Ramos (cell line): ENCODE results near the gene OBSL1.

Experiments used
- in situ Hi-C: fragments of 300-500 bp; cut with MboI; formaldehyde crosslinking; loops from one replicate; pipeline ENCODE4 v1.14.3; 2022; ENCODE audit warnings: low sequenced_read_pairs; ENCODE audit not compliant: unreplicated experiment

Gene OBSL1

DNA sequence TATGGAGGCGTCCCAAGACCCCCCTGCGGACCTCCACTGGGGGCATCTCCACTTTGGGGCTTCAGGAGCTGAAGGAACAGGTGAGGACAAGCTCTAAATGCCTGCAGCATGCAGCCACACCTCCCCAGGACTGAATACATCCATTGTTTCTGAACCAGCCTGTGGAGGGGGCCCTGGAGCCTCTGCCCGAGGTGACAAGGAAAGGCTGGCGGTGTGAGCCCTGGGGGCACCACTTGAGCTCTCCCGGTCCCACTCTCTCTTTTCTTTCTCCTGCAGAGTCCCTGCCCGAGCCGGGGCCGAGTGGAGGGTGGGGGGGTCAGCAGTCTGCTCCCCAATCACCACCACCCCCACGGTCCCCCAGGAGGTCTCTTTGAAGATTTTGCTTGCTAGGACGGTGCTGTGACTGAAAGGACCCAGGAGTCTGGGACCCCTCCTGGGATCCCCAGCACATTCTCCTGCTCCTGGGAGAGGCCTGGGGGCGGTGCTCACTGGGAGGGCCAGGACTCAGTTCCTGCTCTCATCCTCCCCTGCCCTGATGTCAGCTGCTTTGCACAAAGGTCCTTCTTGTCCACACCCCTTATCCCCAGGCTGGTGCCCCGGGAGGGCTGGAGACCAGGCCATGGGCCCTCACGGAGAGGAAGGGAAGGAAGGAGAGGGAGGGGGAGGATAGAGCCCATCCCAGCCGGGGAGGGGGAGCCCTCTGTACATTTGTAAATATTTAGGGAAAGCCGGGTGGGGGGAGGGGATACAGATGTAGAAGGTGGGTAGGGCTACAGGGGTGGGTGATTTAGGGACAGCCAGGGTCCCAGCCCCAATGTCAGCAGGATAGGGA is 33.5 kb downstream of the OBSL1 start:
- in situ Hi-C loops: loop anchor here (10.0 kb wide), 1 partner anchor 133 kb away; no protein-coding TSS in a partner anchor

DNA sequence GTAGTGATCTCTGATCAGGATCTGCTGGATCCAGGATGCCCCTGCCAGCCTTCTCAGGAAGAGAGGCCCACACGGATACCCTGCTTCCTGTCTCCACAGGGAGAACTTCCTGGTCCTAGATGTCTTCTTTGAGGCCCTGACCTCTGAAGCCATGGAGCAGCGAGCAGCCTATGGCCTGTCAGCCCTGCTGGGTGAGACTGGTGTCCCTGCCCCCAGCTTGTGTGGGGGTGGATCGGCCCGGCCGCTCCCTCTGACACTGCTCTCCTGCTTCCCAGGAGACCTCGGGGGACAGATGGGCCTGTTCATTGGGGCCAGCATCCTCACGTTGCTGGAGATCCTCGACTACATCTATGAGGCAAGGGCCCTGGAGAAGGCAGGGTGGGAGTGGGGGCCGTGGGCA is 34.4 kb downstream of the OBSL1 start:
- in situ Hi-C loops: loop anchor here (10.0 kb wide), 1 partner anchor 132 kb away; no protein-coding TSS in a partner anchor

DNA sequence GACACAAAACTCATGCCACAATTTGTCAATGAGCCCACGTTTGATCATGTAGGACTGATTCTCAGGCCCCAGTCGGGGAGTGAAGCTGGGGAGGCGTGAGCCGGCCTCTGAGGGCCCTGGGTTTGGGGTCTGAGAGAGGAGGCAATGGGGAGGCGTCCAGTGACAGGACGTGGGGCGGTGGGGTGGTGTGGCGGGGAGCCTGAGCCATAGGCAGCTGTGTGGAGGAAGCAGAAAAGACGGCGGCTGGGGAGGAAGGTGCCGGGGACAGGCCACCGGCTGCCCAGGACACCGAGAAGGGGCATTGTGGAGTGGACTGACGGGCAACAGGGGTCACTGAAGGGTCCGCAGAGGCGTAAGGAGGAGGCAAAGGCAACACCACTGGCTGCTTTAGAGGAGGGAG is 34.9 kb downstream of the OBSL1 start:
- in situ Hi-C loops: loop anchor here (10.0 kb wide), 1 partner anchor 132 kb away; no protein-coding TSS in a partner anchor

DNA sequence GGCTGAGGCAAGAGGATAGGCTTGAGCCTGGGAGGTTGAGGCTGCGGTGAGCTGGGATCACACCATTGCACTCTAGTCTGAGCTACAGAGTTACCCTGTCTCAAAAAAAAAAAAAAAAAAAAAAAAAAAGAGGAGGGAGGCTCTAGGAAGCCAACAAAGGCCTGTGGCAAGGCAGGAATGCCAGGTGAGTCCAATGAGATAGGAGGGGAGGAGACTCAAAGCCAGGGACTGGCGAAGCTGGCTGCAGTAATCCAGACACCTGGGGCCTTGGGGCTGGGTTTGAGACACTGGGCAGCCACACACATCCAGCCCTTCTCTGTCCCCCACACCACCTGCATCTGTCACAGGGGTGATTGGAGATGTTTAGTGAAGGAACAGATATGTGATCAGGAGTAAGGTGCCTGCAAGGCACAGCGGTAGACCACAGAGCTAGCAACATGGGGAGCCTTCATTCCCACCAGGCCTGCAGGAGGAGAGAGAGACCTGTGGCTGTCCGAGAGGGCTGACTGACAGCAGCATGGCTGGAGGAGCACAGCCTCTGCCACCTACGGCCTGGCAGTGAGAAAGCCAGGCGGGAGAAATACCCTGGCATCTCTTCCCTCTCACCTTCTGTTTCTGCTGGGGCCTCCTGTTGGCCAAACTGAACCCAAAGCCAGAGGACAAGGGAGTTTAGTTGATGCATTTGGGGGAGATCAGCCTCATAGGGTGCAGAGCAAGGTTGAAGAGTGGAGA is 37.2 kb downstream of the OBSL1 start:
- in situ Hi-C loops: loop anchor here (5.0 to 10.0 kb wide), 2 partner anchors 108 to 129 kb away; no protein-coding TSS in a partner anchor

DNA sequence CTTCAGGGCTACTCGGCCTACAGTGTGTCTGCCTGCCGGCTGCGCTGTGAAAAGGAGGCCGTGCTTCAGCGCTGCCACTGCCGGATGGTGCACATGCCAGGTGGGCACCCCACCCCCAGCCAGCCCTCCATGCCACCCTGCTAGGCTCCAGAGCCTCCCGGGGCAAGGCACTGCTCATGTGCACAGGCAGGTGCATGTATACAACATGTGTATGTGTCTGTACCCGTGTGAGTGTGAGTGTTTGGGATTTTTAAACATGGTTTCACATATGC is 39.0 kb downstream of the OBSL1 start:
- in situ Hi-C loops: loop anchor here (5.0 to 10.0 kb wide), 2 partner anchors 110 to 128 kb away; no protein-coding TSS in a partner anchor

DNA sequence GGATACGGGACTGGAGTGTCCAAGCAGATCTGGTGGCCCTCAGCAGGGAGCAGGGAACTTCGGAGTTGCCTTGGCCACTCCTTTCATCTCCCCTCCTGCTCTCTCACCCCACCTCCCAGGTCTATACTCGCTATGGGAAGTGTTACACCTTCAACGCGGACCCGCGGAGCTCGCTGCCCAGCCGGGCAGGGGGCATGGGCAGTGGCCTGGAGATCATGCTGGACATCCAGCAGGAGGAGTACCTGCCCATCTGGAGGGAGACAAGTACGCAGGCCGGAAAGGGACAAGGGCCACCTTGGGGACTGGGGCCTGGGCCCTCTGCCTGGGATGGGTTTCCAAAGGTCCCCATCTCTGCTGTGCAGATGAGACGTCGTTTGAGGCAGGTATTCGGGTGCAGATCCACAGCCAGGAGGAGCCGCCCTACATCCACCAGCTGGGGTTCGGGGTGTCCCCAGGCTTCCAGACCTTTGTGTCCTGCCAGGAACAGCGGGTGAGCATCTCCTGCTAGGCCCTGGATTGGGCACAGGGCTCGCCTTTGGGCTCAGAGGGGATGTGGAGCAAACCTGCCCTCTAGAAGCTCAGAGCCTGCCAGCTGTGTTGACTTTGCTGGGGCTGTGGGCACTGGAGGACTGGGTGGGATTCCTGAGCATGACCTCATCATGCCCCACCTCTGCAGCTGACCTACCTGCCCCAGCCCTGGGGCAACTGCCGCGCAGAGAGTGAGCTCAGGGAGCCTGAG is 39.5 kb downstream of the OBSL1 start:
- in situ Hi-C loops: loop anchor here (5.0 to 10.0 kb wide), 2 partner anchors 110 to 127 kb away; no protein-coding TSS in a partner anchor

DNA sequence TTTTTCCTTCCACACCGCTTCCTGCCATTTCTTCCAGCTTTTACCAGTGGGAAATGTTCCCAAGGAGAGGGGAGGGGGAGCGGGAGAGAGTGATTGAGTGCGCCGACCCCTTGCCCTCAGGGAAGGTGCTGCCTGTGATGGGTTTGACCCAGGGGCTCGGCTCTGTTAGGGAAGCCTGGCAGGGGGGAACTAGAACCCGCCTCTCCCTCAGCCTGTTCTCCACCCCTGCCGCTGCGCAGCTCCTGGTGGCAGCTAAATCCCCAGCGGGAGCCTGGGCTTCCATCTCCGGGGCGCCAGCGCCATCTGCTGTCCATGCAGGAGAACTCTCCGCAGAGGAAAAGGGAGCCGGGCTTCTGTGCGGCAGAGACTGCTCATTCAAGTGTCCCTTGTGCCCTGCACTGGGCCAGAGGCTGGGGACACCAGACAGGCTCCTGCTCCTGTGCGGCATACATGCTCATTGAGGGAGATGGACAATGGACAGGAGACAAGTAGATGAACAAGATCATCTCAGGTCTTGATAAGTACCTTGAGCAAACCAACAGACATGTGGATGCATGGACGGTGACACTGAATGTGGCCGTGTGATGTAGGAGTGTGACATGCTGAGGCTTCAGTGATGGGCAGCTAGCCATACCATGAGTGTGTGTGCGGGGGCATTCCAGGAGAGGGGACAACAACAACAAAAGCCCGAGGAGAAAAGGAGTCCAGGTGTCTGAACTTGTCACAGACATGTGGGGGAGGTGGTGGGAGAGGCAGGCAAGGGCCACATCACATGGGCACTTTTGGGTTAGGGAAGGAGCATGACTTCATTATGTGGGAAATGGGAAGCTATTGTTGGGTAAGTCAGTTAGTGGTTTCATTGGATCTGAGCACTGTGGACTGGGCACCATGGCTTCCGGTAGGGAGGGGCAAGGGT is 41.0 kb downstream of the OBSL1 start:
- in situ Hi-C loops: loop anchor here (5.0 to 10.0 kb wide), 2 partner anchors 112 to 126 kb away; no protein-coding TSS in a partner anchor

DNA sequence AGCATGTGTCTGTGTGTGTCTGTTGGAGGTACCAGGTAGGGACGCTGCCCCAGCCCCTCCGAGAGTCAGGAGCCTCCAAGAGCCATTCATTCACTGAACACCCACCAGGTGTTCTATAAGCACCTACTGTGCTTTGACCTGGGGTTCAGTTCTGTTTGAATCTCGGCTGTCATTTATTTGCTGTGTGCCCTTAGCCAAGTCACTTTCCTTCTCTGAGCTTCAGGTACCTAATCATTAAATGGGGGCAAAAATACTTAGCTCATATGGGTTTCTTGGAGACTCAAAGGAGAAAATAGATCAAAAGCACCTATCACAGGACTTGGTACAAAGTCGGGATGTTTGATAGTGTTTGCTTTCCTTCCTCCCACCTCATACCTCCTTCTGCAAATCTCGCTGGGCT is 43.9 kb downstream of the OBSL1 start:
- in situ Hi-C loops: no loop called here

DNA sequence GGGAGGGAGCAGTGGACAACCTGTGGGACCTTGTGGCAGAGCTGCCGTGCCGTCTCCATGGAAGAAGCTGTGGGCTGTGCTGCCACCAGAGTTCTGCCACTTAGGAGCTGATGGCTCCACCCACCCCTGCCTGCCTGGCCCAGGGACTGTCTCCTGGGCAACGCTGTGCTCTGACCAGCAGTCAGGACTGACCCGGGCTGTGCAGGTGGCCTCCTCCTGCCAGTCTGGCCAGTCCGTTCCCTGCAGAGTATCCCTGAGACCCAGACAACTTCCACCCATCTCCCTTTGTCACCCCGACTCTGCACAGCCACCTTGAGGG is 44.3 kb downstream of the OBSL1 start:
- in situ Hi-C loops: no loop called here

DNA sequence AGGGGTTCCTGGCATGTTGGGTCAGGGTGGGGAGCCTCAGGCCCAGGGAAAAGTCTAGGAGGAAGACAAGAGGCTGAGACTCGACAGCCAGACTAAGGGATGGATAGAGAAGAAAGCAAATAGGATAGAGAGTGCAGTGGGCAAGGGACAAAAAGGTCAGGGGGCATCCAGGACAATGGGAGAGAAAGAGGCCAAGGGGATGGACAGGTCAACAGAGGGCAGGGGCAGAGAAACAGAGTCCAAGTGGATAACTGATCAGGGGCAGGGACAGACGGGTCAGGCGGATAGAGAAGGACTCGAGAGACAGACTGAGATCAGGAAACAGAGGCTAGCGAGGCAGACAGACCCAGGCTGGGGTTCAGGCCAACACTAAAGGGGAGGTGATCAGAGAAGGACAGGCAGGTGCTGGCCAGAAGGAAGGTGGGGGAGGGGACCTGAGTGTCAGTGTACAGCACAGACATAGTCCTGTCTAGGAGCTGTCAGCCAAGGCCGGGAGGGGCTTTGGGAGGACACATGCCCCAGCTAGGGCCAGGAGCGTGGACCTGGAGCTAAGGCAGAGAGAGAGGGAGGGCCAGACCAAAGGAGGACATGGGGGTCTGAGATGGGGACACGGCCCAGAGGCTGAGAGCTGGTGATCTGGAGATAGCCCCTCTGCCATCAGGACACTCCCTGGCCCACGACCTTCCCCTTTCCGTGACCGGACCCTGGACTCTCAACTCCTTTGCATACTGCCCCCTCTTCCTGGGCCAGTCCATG is 44.8 kb downstream of the OBSL1 start:
- in situ Hi-C loops: no loop called here

DNA sequence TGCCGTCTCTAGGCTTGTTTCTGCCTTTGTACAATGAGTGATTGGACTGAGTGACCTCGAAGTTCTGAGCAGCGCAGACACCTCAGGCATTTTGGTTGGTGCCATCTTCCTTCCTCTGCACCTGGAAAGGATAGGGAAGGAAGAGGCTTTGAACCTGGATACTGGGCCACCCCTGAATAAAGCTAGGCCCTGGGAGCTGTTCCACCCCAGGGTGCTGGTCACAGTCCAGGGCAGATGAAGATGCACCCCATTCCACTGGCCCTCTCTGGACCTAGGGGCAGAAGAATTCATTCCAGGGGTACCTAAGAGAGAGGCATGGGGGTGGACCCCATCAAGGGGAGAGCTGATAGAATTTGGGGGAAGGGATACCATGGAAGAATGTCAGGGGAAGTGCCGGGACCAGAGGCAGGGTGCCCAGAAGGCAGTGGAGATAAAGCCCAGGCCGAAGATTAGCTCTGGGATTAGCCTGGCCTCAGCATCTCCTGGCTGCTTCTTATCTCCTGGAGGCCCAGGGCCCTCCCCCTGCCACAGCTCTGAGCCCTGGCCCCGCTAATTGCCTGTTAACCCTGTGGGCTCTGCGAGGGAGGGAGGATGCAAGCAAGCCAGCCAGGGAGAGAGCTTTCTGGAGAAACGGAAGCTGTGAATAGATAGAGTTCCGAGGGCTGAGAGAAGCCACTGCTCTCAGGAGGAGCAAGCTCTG is 45.7 kb downstream of the OBSL1 start:
- in situ Hi-C loops: no loop called here

DNA sequence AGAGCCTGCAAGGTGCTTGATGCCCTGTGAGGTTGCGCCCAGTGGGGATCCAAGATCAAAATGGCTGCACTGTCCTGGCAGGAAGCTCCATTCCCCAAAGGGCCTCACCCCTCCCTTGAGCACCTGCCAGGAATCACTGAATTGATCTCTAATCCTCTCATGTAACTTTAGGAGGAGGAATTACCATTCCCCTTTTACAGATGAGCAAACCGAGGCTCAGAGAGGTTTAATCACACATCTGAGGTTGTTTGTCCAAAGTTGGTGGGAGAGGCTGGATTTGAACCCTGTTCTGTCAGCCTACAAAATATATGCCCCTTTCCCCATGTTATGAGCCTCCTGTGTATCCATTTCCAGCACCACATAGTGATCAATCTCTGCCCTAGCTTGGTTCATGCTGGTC is 46.5 kb downstream of the OBSL1 start:
- in situ Hi-C loops: no loop called here

DNA sequence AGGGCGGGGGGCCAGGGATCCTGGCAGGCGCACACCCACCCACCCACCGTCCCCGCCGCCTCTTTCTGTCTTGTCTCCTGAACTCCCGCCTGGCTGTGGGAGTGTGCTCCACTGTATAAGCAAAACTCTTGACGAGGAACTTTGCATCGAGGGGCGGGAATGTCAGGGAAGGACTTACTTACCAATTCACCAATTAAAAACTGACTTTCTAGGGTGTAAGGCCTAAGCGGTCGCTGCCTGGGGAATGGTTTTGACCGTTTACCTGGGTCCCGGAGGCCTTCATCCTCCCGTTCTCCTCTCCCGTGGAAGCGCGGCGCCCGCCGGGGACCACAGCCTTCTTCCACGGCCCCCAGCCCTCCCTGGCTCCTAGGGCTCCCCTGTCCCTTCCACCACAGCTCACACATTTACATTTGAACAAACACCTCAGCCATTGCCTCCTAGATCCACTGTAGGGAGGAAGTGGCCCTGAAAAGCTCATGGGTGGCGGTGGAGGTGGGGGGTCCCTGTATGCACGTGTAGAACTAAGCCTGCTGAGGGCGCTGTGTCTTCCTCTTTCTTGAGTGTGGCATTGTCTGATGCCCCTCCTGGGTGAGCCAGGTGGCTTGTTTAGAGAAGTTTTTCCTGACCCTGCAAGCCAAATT is 48.2 kb downstream of the OBSL1 start:
- in situ Hi-C loops: no loop called here

DNA sequence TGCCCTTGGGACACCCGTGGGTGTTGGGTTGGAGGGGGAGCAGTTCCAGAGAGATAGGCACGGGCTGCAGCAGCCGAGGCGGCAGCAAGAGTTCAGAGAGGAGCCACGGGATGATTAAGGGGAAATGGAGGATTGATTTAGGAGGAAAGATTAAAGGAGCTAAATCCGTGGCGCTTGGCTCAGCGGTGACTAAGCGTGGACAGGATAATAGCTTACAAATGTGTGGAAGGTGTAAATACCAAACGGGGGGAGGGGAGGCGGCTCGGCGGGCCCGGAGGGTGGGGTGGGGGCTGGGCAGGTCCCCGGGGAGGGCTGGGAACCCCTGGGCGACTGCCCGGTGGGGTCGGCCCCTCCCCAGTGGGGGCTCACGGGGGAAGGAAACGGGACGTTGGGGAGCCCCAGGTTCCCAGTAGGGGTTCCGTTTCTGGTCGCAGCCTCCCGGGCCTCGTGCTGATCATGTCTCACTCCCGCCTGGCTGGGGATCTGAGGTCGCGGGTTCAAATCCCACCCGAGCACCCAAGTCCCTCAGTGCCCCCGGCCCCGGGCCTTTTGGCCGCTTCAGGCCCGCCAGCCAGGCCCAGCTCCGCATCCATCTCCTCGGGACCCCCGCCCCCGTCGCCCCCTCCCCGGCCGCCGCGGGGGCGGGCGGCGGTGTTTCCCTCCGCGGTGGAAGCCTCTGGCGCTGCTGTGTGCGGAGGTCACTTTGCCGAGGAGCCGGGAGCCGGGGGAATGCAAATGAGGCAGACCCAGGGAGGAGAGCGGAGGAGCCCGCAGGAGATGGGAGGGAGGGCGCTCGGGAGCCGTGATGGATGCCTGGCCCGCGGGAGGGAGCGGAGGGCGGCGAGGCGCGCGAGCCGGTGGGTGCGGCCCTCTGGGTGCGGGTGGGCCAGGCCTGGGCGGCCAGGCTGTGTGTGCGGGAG is 49.0 kb downstream of the OBSL1 start:
- in situ Hi-C loops: no loop called here

DNA sequence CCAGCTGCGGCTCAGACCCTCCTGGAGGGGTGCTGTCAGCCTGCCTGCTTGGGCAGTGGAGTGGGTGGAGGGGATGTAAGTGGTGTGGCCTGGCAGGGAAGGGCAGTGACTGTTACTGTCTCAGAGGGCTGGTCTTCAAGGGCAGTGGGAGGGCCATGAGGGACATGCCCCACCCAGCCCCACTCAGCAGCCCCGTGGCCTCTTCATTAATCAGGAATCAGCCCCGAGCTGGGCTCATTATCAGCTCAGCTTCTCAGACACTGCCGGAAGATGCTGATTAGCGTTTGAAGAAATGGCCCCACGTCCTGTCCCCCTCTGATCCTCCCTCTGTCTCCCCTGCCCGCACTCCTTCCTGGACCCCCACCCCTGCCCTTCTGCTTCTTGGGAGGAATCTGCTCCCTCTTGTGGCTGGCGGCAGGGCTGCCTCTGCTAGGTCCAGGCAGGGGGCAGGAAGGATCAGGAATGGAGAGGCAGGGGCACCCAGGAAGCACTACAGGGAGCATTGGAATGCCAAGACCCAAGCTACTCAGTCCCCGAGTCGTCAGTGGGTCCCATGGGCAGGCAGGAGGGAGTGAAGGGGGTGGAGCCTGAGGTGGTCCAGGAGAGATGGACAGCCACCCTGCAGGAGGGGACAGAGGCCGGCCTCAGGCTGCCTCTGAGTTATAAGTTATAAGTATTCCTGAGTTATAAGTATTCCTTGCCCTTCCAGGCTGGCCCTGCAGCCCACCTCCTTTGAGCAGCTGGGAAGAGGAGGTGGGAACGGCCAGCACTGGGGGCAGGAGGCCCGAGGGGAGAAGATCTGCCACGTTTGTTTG is 50.1 kb downstream of the OBSL1 start:
- in situ Hi-C loops: no loop called here

DNA sequence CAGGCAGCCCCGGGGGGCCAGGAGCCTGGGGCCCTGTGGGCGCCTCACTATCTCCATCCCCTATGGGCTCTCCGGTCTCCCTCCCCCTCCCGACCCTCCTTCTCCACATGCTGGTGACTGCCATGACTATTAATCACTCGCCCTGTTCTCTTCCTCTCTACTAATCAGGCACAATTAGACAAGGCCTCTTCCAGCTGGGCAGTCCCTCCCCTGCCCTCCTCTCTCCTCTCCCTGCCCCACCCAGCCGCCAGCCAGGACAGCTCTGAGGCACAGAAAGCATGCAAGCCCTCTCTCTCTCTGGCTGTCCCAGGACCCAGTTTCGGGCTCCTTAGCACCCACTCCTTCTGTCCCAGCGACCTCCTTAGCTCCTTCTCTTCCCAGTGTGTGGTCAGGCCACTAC is 51.3 kb downstream of the OBSL1 start:
- in situ Hi-C loops: no loop called here
